Stimulated activated naive CD8-positive, alpha-beta T cell treated with anti-CD3 and anti-CD28 coated beads, Interleukin-15, Interleukin-2, amounts not matched to agents 100 ng/mL and 50 ng/mL, for 24 hours (primary cell): ENCODE measurements around the gene MTA3.

ENCODE experiments used
- H3K27ac Mint-ChIP-seq: one replicate; pipeline ENCODE4 v1.8.0; 2021; ENCODE audit warnings: mild to moderate bottlenecking, mixed read lengths
- H3K27me3 Mint-ChIP-seq: one replicate; pipeline ENCODE4 v1.8.0; 2021; ENCODE audit warnings: mixed read lengths
- H3K36me3 Mint-ChIP-seq: one replicate; pipeline ENCODE4 v1.8.0; 2021; ENCODE audit warnings: low read depth, mixed read lengths
- H3K4me1 Mint-ChIP-seq: one replicate; pipeline ENCODE4 v1.8.0; 2021; ENCODE audit warnings: low read depth, mixed read lengths
- H3K4me3 Mint-ChIP-seq: one replicate; pipeline ENCODE4 v1.8.0; 2021; ENCODE audit warnings: mild to moderate bottlenecking, mixed read lengths
- H3K9me3 Mint-ChIP-seq: one replicate; pipeline ENCODE4 v1.8.0; 2021; ENCODE audit warnings: mixed read lengths

MTA3 gene

DNA sequence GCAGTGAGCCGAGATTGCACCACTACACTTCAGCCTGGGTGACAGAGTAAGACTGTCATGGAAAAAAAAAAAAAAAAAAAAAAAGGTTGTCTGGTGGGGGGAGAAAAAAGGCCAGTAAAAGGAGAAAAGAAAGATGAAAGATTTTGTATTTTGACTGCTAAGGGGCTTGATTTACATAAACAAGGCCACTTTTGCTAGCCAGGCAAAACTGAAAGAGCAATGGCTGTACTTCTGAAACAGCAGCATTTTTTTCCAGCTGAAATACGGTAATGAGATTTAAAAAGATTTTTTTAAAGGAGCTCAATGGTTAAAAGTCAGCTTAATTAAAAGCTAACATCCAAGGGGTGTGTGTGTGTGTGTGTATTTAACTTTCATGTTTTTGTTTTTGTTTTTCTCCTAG lies 206.8 kb downstream of the MTA3 start:
- Mint-ChIP-seq H3K27me3 (no peaks in the 10 kb centered on the region), H3K9me3 (no peaks in the 10 kb centered on the region), H3K4me1 (peaks cover 21% of the 10 kb centered on the region), H3K4me3 (no peak overlapping the region), H3K36me3 (peaks cover 8% of the 10 kb centered on the region), H3K27ac (peak overlapping the region; percentile 22)

DNA sequence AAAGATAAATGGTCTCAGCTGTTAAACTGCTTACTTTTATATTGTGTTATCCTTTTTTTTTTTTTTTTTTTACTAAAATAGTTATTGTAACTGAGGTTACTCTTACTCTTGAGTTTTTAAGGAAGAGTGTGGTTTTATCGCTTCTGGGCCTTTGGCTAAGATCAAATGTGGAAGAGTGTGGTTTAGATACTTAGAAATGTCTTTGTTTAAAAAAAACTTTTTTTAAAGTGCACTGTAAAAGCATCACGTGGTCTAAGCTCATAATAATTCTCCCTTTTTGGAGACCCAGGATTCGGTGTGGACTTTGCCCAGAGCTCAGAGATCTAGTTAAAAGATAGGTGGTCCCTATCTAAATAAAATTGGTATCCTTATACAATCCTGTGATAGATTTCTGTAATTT lies 207.4 kb downstream of the MTA3 start:
- Mint-ChIP-seq H3K9me3 (no peaks in the 10 kb centered on the region), H3K27me3 (no peaks in the 10 kb centered on the region), H3K36me3 (peaks cover 8% of the 10 kb centered on the region), H3K4me1 (peaks cover 21% of the 10 kb centered on the region), H3K4me3 (no peak overlapping the region), H3K27ac (peak overlapping the region; percentile 36)

DNA sequence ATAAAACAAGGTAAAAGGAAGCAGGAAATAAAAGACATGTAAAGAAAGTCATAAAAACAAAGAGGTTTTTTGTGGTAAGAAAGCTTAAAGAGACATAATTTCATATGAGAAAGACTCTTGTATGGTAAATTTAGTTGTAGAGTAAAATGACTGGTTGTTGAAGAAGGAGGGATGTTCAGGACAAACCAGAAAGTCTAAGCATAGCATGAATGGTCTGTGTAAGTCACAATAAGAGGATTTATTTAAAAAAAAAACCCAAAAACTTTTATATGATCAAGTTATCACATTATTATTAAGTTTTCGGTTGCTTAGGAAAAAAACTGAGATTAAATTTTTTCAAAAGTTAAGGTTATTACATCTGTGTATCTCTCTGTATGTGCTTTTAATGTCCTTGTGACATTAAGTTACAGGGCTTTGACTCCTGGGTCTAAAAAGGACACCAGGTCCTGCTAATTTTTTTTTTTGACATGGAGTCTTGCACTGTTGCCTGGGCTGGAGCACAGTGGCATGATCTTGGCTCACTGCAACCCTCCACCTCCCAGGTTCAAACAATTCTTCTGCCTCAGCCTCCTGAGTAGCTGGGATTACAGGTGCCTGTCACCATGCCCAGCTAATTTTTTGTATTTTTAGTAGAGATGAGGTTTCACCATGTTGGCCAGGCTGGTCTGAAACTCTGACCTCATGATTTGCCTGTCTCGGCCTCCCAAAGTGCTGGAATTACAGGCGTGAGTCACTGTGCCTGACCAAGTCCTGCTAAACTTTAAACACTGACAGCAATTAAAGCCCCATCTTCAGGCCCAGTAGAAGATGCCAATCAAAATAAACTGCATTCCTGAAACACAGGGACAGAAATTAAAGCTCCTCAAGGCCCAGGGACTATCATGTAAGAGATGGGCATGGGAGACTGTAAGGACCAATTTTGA lies 209.7 kb downstream of the MTA3 start:
- Mint-ChIP-seq H3K27ac (no peak overlapping the region), H3K36me3 (peaks cover 8% of the 10 kb centered on the region), H3K27me3 (no peaks in the 10 kb centered on the region), H3K9me3 (no peaks in the 10 kb centered on the region), H3K4me1 (peaks cover 21% of the 10 kb centered on the region), H3K4me3 (no peak overlapping the region)

DNA sequence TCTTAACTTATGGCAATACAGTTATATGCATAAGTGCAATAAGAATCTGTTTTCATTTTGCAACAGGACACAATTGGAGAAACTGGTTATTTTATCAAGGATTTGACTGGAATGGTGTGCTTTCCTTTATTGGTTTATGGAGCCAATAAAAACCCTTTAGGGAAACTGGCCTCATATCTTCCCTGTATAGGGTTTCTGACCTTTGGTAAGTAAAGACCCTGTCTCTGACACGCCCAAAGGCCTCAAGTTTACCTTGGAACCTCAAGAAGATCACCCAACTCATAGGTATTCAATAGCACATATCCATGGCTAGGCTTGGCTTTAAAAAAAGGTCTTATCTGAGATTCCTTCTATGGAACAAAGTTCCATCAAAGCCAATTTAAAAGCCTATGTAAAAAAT lies 212.7 kb downstream of the MTA3 start:
- peaks cover 8% of the 10 kb centered on the region for H3K36me3 Mint-ChIP-seq
- no peak overlapping the region for H3K27ac Mint-ChIP-seq
- no peaks in the 10 kb centered on the region for H3K27me3 Mint-ChIP-seq
- H3K4me1 Mint-ChIP-seq = peaks cover 8% of the 10 kb centered on the region
- no peaks in the 10 kb centered on the region for H3K9me3 Mint-ChIP-seq
- no peak overlapping the region for H3K4me3 Mint-ChIP-seq

DNA sequence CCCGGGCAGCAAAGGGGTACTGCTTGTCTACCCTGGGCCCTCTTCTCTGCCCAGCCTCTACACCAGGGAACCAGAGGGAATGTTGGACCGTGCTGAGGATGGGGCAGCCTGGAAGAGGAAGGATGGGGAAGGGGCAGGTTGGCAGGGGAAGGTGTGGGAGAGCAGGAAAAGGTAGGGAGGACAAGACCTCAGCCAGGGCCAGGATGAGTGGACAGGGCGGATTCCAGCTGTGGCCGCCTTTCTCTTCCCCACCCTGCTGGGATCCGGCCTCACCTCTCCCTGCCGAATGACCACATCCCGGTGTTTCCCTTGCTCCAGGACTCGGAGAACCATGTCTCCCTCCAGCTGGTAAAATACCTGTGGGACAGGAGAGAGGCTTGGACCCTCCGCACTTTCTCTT lies 215.1 kb downstream of the MTA3 start:
- peaks cover 9% of the 10 kb centered on the region for H3K4me1 Mint-ChIP-seq
- H3K27ac Mint-ChIP-seq = no peak overlapping the region
- H3K27me3 Mint-ChIP-seq = peaks cover 2% of the 10 kb centered on the region
- no peak overlapping the region for H3K4me3 Mint-ChIP-seq
- no peaks in the 10 kb centered on the region for H3K36me3 Mint-ChIP-seq
- no peaks in the 10 kb centered on the region for H3K9me3 Mint-ChIP-seq

DNA sequence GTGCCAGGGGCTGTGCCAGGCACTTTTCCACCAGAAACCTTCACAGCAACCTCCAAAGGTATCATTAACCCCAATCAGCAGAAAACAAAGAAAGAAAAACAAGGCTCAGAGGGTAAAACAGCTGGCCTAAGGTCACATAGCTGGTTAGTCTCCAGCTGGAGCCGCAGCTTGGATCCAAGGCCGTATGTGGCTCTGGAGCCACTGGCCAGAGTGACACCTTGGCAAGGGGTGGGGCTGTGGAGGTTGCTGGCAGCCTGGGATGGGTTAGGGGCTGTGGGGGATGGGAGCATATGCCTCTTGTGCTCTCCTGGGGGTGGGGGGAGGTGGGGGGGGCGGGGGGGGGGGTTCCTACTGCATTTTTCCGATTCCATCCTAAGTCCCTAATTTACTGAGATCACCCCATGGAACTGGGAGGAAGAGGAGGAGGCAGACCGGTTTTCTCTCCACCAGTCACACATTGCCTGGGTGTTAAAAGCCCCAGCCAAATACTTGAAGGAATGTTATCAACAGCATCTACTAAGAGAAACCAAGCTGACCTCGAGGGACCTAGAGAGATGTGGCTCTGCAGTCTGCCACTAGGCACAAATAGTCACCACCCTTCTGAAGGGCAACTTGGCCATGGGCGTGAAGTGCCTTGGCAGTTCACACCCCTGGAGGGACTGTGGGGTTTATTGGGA lies 215.9 kb downstream of the MTA3 start:
- H3K9me3 Mint-ChIP-seq = no peaks in the 10 kb centered on the region
- no peak overlapping the region for H3K27ac Mint-ChIP-seq
- H3K36me3 Mint-ChIP-seq = no peaks in the 10 kb centered on the region
- peaks cover 5% of the 10 kb centered on the region for H3K27me3 Mint-ChIP-seq
- H3K4me3 Mint-ChIP-seq = no peak overlapping the region
- H3K4me1 Mint-ChIP-seq = peaks cover 12% of the 10 kb centered on the region

DNA sequence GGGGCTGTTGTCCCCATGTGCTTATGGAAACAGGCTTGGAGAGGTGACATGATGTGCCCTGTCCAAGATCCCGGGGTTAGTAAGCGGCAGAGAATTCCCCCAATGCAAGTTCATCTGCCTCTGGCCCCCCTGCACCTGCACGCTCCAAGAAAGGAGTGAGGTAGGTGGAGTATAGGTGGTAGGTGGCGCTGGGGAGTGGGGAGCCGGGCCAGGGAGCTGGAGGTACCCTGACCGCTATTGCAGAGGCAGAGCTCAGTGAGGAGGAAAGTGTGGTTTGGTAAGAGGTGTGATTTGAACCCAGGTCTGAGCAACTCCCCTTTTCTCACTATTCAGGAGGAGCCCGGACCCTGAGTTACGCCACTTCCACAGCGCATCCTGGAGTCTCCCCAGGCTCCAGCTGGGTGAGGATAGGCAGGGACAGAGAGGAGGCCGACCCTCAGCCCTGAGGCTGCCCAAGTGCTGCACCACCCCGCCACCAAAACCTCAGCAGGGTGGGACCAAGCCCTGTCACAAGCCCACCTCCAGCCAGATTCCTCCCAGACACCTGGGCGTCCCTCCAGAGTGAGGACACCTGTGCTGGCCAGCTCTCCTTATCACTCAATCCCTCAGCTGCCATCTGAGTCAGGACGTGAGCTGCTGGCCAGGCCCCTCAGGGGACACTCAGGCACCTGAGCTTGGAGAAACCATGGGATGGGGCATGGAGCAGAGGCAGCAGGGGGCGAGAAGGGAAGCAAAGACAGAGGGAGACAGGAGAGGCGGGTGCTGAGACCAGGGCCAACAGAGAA lies 218.3 kb downstream of the MTA3 start:
- Mint-ChIP-seq H3K27ac (no peak overlapping the region), H3K36me3 (no peaks in the 10 kb centered on the region), H3K4me3 (no peak overlapping the region), H3K4me1 (peaks cover 20% of the 10 kb centered on the region), H3K9me3 (no peaks in the 10 kb centered on the region), H3K27me3 (peaks cover 20% of the 10 kb centered on the region)

DNA sequence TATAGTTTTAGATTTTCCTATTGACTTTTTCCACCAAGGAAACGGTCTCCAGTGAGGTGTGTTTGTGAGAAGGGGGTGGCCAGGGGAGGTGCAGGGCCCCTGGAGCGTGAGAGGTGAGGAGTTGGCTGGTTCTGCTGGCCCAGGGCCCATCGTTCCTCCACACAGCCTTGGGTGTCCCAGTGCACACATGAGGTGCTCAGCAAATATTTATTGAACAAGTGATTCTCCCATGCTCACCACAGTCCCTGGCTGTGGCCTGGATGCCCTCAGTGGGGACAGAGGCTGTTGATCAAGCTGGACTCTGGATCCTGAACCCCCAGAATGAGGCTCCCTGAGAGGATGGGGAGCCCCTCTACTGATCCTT lies 219.0 kb downstream of the MTA3 start:
- H3K4me3 Mint-ChIP-seq = no peak overlapping the region
- H3K27me3 Mint-ChIP-seq = peaks cover 25% of the 10 kb centered on the region
- H3K27ac Mint-ChIP-seq = no peak overlapping the region
- H3K9me3 Mint-ChIP-seq = no peaks in the 10 kb centered on the region
- no peaks in the 10 kb centered on the region for H3K36me3 Mint-ChIP-seq
- H3K4me1 Mint-ChIP-seq = peaks cover 25% of the 10 kb centered on the region

DNA sequence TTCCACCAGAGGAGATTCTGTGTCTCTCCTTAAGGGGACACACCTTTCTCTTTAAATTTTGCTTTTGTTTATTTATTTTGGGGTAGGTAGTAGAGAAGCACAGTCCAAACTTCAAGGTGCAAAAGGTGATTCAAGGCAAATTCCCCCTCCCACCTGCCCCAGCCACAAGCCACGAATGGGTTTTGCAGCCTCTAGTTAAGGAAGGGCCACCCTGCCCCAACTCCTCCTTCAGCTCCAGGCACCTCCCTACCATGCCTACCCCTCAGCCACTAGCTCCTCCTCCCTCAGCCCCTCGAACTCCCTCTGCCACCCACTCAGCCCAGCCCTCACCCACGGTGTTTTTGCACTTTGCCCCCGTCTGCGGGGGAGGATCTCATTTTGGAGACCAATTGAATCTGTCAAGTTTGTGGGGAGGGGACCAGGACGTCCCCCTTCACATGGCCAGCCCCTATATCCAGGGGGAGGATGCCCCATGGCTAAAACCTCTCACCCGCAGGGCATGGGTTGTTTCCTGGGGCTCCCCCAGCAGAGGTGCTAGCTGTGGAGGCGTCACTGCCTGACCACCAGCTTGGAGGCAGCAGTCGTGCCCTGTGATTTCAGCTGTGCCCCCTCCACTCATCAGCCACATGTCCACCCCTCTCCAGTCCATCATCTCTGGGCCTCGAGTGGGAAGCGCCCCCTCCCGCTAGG lies 219.5 kb downstream of the MTA3 start:
- H3K36me3 Mint-ChIP-seq = no peaks in the 10 kb centered on the region
- H3K9me3 Mint-ChIP-seq = no peaks in the 10 kb centered on the region
- H3K27me3 Mint-ChIP-seq = peaks cover 25% of the 10 kb centered on the region
- H3K27ac Mint-ChIP-seq = no peak overlapping the region
- H3K4me3 Mint-ChIP-seq = no peak overlapping the region
- H3K4me1 Mint-ChIP-seq = peaks cover 27% of the 10 kb centered on the region

DNA sequence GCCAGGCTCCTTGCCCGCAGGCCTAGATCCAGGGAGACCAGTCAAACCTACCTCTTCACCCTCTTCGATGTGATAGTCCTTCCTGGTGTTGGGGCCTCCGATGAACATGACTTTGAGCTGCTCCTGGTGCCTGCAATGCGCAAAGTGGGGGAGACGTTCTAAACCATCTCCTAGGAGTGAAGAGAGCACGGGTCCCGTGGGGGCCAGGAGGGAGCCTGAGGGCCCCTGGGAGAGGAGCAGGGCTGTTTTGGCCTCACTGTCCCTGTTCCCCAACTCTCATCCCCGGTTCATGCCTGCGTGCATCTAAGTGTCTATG lies 220.0 kb downstream of the MTA3 start:
- Mint-ChIP-seq H3K4me1 (peaks cover 32% of the 10 kb centered on the region), H3K27ac (no peak overlapping the region), H3K36me3 (no peaks in the 10 kb centered on the region), H3K4me3 (no peak overlapping the region), H3K9me3 (no peaks in the 10 kb centered on the region), H3K27me3 (peaks cover 28% of the 10 kb centered on the region)

DNA sequence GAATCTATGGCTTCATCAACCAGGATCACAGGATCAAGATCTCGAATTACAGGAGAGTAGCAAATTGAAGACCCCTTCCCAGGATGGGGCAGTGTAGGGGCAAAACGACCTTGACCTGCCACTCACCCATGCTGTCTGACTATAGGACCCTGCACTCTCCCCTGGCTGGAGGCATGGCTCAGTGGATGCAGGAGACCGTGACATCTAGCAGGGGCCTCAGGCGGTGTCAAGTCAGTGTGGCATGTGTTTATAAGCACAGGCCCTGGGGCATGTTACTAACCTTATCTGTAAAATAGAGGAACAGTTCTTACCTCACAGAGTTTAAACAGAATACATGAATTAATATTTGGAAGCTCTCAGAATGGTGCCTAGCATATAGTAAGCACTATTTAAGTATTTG lies 220.4 kb downstream of the MTA3 start:
- no peak overlapping the region for H3K27ac Mint-ChIP-seq

DNA sequence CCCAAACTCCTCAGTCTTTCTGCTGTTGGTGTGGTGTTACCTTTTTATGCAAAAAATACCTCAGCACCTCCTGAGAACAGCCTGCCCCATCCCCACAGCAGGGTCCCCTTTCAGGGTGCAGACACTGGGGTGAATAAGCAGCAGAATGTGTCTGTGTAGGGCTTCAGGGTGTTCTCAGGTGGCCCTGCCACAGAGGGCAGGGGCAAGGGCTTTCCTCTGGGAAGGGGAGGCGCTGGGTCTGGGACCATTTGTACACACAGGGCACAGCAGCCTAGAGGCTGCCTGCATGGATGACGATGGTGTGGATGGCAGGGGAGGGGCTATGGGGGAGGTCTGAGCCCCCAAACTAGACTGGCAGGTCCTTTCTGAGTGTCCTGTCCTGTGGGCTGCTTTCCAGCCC lies 221.3 kb downstream of the MTA3 start:
- Mint-ChIP-seq H3K36me3 (no peaks in the 10 kb centered on the region), H3K4me1 (peaks cover 43% of the 10 kb centered on the region), H3K9me3 (no peaks in the 10 kb centered on the region), H3K27ac (no peak overlapping the region), H3K27me3 (peaks cover 34% of the 10 kb centered on the region), H3K4me3 (no peak overlapping the region)

More for the DNA sequence above, 220.4 kb downstream of the MTA3 start:
- Mint-ChIP-seq H3K4me3 (no peak overlapping the region), H3K27me3 (peaks cover 33% of the 10 kb centered on the region), H3K36me3 (no peaks in the 10 kb centered on the region), H3K9me3 (no peaks in the 10 kb centered on the region), H3K4me1 (peaks cover 36% of the 10 kb centered on the region)

DNA sequence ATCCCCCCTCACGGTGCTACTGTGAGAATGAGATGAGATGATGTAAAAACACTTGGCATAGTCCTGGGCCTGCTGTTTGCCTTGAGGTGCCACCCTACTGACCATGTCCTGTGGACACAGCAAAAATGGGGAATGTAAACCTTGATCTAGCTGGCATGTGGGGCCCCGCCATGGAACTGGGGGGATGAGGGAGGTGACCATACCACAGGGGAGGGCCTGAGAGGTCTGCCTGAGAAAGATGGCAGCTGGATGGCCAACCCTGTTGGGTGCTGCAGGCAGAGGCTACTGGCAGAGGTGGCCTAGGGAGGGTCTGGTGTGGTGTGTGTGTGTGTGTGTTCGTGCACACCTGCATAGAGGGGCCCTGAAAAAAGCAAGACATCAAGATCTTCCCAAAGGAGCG lies 223.2 kb downstream of the MTA3 start:
- peaks cover 58% of the 10 kb centered on the region for H3K4me1 Mint-ChIP-seq
- H3K27me3 Mint-ChIP-seq = peaks cover 34% of the 10 kb centered on the region
- H3K36me3 Mint-ChIP-seq = no peaks in the 10 kb centered on the region
- no peak overlapping the region for H3K27ac Mint-ChIP-seq
- H3K9me3 Mint-ChIP-seq = no peaks in the 10 kb centered on the region
- peak overlapping the region; percentile 83 for H3K4me3 Mint-ChIP-seq

DNA sequence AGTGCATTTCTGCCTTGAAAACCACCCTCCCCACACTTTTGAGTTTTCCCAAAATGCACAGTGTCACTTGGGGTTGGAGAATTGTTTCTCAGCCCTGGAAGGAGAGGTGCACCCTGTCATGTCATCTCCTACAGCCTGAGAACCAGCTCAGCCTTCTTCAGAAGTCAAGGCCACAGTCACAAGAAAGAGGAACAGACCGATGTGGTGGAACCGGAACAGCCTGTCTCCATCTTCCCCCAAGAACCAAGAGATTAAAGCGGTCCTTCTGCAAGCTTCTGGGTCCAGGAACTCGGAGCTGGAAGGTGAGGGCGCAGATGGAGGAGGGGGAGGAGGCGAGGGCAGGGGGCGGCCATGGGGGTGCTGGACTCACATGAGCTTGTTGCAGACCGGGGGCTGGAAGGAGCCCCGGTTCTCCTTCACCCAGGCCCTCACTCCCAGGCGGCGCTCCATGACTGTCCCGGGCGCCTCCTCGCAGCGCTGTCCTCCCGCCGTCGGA lies 223.7 kb downstream of the MTA3 start:
- H3K9me3 Mint-ChIP-seq = no peaks in the 10 kb centered on the region
- peak overlapping the region; percentile 52 for H3K27ac Mint-ChIP-seq

More for the DNA sequence above, 223.7 kb downstream of the MTA3 start:
- Mint-ChIP-seq H3K36me3 (no peaks in the 10 kb centered on the region), H3K4me3 (peak overlapping the region; percentile 83), H3K27me3 (peaks cover 34% of the 10 kb centered on the region), H3K4me1 (peaks cover 64% of the 10 kb centered on the region)
